CD4-positive, alpha-beta T cell treated with Interferon gamma for 1 hour (primary cell): Measurements from ENCODE around the gene GPR179.

ENCODE experiments used
- DNase-seq: peaks from one replicate; pipeline ENCODE4 v3.0.0-alpha.2; 2020

GPR179 gene

GRCh38 chr17:38342886-38343607, 709 bp downstream of the GPR179 start:
- DNase-seq = no peak

- no peak for DNase-seq
Measured at GRCh38 chr17:38341035-38341721, 2.6 kb downstream of the GPR179 start.

GRCh38 chr17:38339891-38340290, 3.9 kb downstream of the GPR179 start:
- DNase-seq = no peak

- DNase-seq = no peak
Measured at GRCh38 chr17:38338535-38338934, 5.2 kb downstream of the GPR179 start.

GRCh38 chr17:38338053-38338452, 5.7 kb downstream of the GPR179 start:
- no peak for DNase-seq

- no peak for DNase-seq
Measured at GRCh38 chr17:38336838-38337237, 6.9 kb downstream of the GPR179 start.

GRCh38 chr17:38334480-38335364, 9.0 kb downstream of the GPR179 start:
- DNase-seq = no peak

- no peak for DNase-seq
Measured at GRCh38 chr17:38333635-38334295, 10.0 kb downstream of the GPR179 start.

- no peak for DNase-seq
Measured at GRCh38 chr17:38332735-38333134, 11.0 kb downstream of the GPR179 start.

- no peak for DNase-seq
Measured at GRCh38 chr17:38330941-38331411, 12.8 kb downstream of the GPR179 start.

- DNase-seq = no peak
Measured at GRCh38 chr17:38329808-38330730, 13.7 kb downstream of the GPR179 start.

- no peak for DNase-seq
Measured at GRCh38 chr17:38329284-38329683, 14.5 kb downstream of the GPR179 start.

- no peak for DNase-seq
Measured at GRCh38 chr17:38328620-38329019, 15.1 kb downstream of the GPR179 start.

- DNase-seq = no peak
Measured at GRCh38 chr17:38327936-38328335, 15.8 kb downstream of the GPR179 start.

- peak; percentile 25 for DNase-seq
Measured at GRCh38 chr17:38326996-38327792, 16.6 kb downstream of the GPR179 start.

GRCh38 chr17:38325221-38325851, 18.4 kb downstream of the GPR179 start:
- DNase-seq = no peak

GRCh38 chr17:38324772-38325171, 19.0 kb downstream of the GPR179 start:
- DNase-seq = no peak

- no peak for DNase-seq
Measured at GRCh38 chr17:38324141-38324697, 19.5 kb downstream of the GPR179 start.

- no peak for DNase-seq
Measured at GRCh38 chr17:38322897-38323296, 20.9 kb downstream of the GPR179 start.
